GM15510 (cell line): Measurements from ENCODE around the gene ERG.

Source experiments
- POLR2A ChIP-seq: IDR thresholded peaks from 3 replicates; pipeline ENCODE4 v1.6.1; 2011; ENCODE audit warnings: borderline replicate concordance; ENCODE audit not compliant: insufficient read length; ENCODE audit errors: extremely low read depth

ERG gene

GRCh38 chr21:38498057-38498833 is at the start of gene ERG:
ERG (minus strand) TSS chr21:38498477; CDS start chr21:38498380, 97 bp downstream.
- no peak for TF ChIP-seq POLR2A

GRCh38 chr21:38544661-38545060 is 46.4 kb upstream of the ERG start:
- TF ChIP-seq POLR2A = no peak

GRCh38 chr21:38542263-38542662 is 44.0 kb upstream of the ERG start:
- no peak for TF ChIP-seq POLR2A

GRCh38 chr21:38538353-38538752 is 40.1 kb upstream of the ERG start:
- TF ChIP-seq POLR2A = no peak

GRCh38 chr21:38534591-38534990 is 36.3 kb upstream of the ERG start:
- no peak for TF ChIP-seq POLR2A

GRCh38 chr21:38533887-38534286 is 35.6 kb upstream of the ERG start:
- TF ChIP-seq POLR2A = no peak

GRCh38 chr21:38531591-38531990 is 33.3 kb upstream of the ERG start:
- TF ChIP-seq POLR2A = no peak

- TF ChIP-seq POLR2A = no peak
These were observed 32.8 kb upstream of the ERG start for GRCh38 chr21:38531039-38531541.

- no peak for TF ChIP-seq POLR2A
These were observed 29.5 kb upstream of the ERG start for GRCh38 chr21:38527737-38528136.

- TF ChIP-seq POLR2A = no peak
These were observed 27.2 kb upstream of the ERG start for GRCh38 chr21:38525454-38525853.

GRCh38 chr21:38524168-38525153 is 26.2 kb upstream of the ERG start:
- TF ChIP-seq POLR2A = no peak

- no peak for TF ChIP-seq POLR2A
These were observed 22.2 kb upstream of the ERG start for GRCh38 chr21:38520511-38520910.

- no peak for TF ChIP-seq POLR2A
These were observed 13.5 kb upstream of the ERG start for GRCh38 chr21:38511662-38512243.

- TF ChIP-seq POLR2A = no peak
These were observed 12.9 kb upstream of the ERG start for GRCh38 chr21:38511198-38511597.

GRCh38 chr21:38507374-38507942 is 9.2 kb upstream of the ERG start:
- TF ChIP-seq POLR2A = no peak

GRCh38 chr21:38506661-38507281 is 8.5 kb upstream of the ERG start:
- no peak for TF ChIP-seq POLR2A
